Ecto neural progenitor cell (in vitro differentiated cells): ENCODE results near the gene KLHL26.
"Not testable (repeated sequence)": the region's sequence is repeated elsewhere in the genome, so short reads cannot be mapped to it uniquely, and the experiment has no call there.

Experiments
- DNase-seq: peaks from one replicate; pipeline ENCODE4 v3.0.0-alpha.2; 2018; ENCODE audit warnings: low spot score

The KLHL26 gene

GRCh38 chr19:18666317-18666716, 29.5 kb downstream of the KLHL26 start:
- no peak for DNase-seq

GRCh38 chr19:18666784-18667183, 30.0 kb downstream of the KLHL26 start:
- no peak for DNase-seq

- no peak for DNase-seq
Observed at GRCh38 chr19:18667531-18668251, 30.9 kb downstream of the KLHL26 start.

GRCh38 chr19:18668252-18668631, 31.4 kb downstream of the KLHL26 start:
- DNase-seq = no peak

GRCh38 chr19:18668744-18669523, 32.1 kb downstream of the KLHL26 start:
- DNase-seq = no peak

GRCh38 chr19:18669524-18669817, 32.6 kb downstream of the KLHL26 start:
- DNase-seq = no peak

GRCh38 chr19:18669883-18670282, 33.1 kb downstream of the KLHL26 start:
- no peak for DNase-seq

GRCh38 chr19:18670312-18670711, 33.5 kb downstream of the KLHL26 start:
- no peak for DNase-seq

GRCh38 chr19:18671303-18672043, 34.6 kb downstream of the KLHL26 start:
- DNase-seq = no peak

GRCh38 chr19:18672044-18672451, 35.2 kb downstream of the KLHL26 start:
- no peak for DNase-seq

- DNase-seq = no peak
Observed at GRCh38 chr19:18672606-18673337, 35.9 kb downstream of the KLHL26 start.

GRCh38 chr19:18674616-18675015, 37.8 kb downstream of the KLHL26 start:
- no peak for DNase-seq

- no peak for DNase-seq
Observed at GRCh38 chr19:18675779-18676178, 39.0 kb downstream of the KLHL26 start.

GRCh38 chr19:18676692-18677091, 39.9 kb downstream of the KLHL26 start:
- no peak for DNase-seq

GRCh38 chr19:18677156-18677555, 40.3 kb downstream of the KLHL26 start:
- DNase-seq = no peak

GRCh38 chr19:18680148-18680547, 43.3 kb downstream of the KLHL26 start:
- DNase-seq = not testable (repeated sequence)

- DNase-seq = no peak
Observed at GRCh38 chr19:18682807-18683108, 45.9 kb downstream of the KLHL26 start.

- peak; percentile 94 for DNase-seq
Observed at GRCh38 chr19:18683109-18683957, 46.5 kb downstream of the KLHL26 start, which contains the start of gene CRTC1. CRTC1 (plus strand) TSS chr19:18683680; CDS start chr19:18683703, 23 bp downstream.

GRCh38 chr19:18683958-18684641, 47.3 kb downstream of the KLHL26 start:
- no peak for DNase-seq

- no peak for DNase-seq
Observed at GRCh38 chr19:18684642-18684993, 47.8 kb downstream of the KLHL26 start.

GRCh38 chr19:18685597-18686190, 48.9 kb downstream of the KLHL26 start:
- no peak for DNase-seq
